ENCODE measurements around the gene SKI. TPM values are rescaled to one million over a fixed set of nuclear protein-coding genes. Genes with fewer than 3 reads are reported as not detected.
"Not testable (repeated sequence)": the region's sequence is repeated elsewhere in the genome, so short reads cannot be mapped to it uniquely, and the experiment has no call there.

SKI gene
- total and polyA plus RNA-seq, 2 experiments from 2014 or later, result 5.1 to 21.9 TPM

- H3K4me1 ChIP-seq (ENCODE audit: insufficient read depth), result peaks cover 20% of the 10 kb centered on the region
- no peaks in the 10 kb centered on the region for H3K36me3 ChIP-seq (replicated peaks; ENCODE audit: insufficient read depth, low read depth)
- H2AFZ ChIP-seq, result no peak overlapping the region
- 76% methylated on average over 13 of the region's 13 CpGs for WGBS (ENCODE audit: low lambda C conversion rate, missing lambda C conversion rate)
- no peaks in the 10 kb centered on the region for H3K9me3 ChIP-seq (ENCODE audit: low read depth)
- peaks cover 100% of the 10 kb centered on the region for H3K79me2 ChIP-seq
- no peaks in the 10 kb centered on the region for H3K9me2 ChIP-seq (replicated peaks; ENCODE audit: insufficient read depth)
- H3K27ac ChIP-seq, result peak overlapping the region; percentile 62
- no peaks in the 10 kb centered on the region for H3K27me3 ChIP-seq
- no peak for DNase-seq (ENCODE audit: low spot score)
- H4K20me1 ChIP-seq (ENCODE audit: insufficient read depth, poor library complexity, severe bottlenecking), result peaks cover 98% of the 10 kb centered on the region
- TF ChIP-seq CTCF (IDR thresholded peaks at IDR 0.05; ENCODE audit: poor library complexity) (no peak), EZH2 (IDR thresholded peaks at IDR 0.05; ENCODE audit: borderline replicate concordance) (no peak), EZH2phosphoT487 (IDR thresholded peaks at IDR 0.05; ENCODE audit: low read depth, severe bottlenecking, unreplicated experiment) (no peak)
- peak overlapping the region; percentile 54 for H3K4me2 ChIP-seq
- H3K4me3 ChIP-seq, result no peak overlapping the region
Measured at GRCh38 chr1:2258122-2258681, 30.1 kb downstream of the SKI start.

GRCh38 chr1:2258996-2259395, 30.9 kb downstream of the SKI start:
- no peak for DNase-seq (ENCODE audit: low spot score)
- Histone ChIP-seq H3K4me1 (ENCODE audit: insufficient read depth) (peaks cover 20% of the 10 kb centered on the region), H4K20me1 (ENCODE audit: insufficient read depth, poor library complexity, severe bottlenecking) (peaks cover 98% of the 10 kb centered on the region)

GRCh38 chr1:2259668-2260402, 31.7 kb downstream of the SKI start:
- Histone ChIP-seq H3K4me2 (no peak overlapping the region), H3K27ac (no peak overlapping the region), H3K36me3 (replicated peaks; ENCODE audit: insufficient read depth, low read depth) (no peaks in the 10 kb centered on the region), H3K9me3 (ENCODE audit: low read depth) (no peaks in the 10 kb centered on the region), H3K4me1 (ENCODE audit: insufficient read depth) (peaks cover 20% of the 10 kb centered on the region), H3K4me3 (no peak overlapping the region), H3K27me3 (no peaks in the 10 kb centered on the region), H2AFZ (no peak overlapping the region), H3K79me2 (peaks cover 100% of the 10 kb centered on the region), H4K20me1 (ENCODE audit: insufficient read depth, poor library complexity, severe bottlenecking) (peaks cover 98% of the 10 kb centered on the region), H3K9me2 (replicated peaks; ENCODE audit: insufficient read depth) (no peaks in the 10 kb centered on the region)
- DNase-seq (ENCODE audit: low spot score), result no peak
- TF ChIP-seq CTCF (IDR thresholded peaks at IDR 0.05; ENCODE audit: poor library complexity), result no peak
- WGBS (ENCODE audit: low lambda C conversion rate, missing lambda C conversion rate), result 93% methylated on average over 28 of the region's 28 CpGs

More at GRCh38 chr1:2258996-2259395, 30.9 kb downstream of the SKI start:
- Histone ChIP-seq H2AFZ (no peak overlapping the region), H3K27me3 (no peaks in the 10 kb centered on the region), H3K9me3 (ENCODE audit: low read depth) (no peaks in the 10 kb centered on the region), H3K36me3 (replicated peaks; ENCODE audit: insufficient read depth, low read depth) (no peaks in the 10 kb centered on the region), H3K4me2 (peak overlapping the region; percentile 27), H3K27ac (peak overlapping the region; percentile 62), H3K9me2 (replicated peaks; ENCODE audit: insufficient read depth) (no peaks in the 10 kb centered on the region), H3K4me3 (no peak overlapping the region), H3K79me2 (peaks cover 100% of the 10 kb centered on the region)
- no peak for TF ChIP-seq EZH2 (IDR thresholded peaks at IDR 0.05; ENCODE audit: borderline replicate concordance)
- WGBS (ENCODE audit: low lambda C conversion rate, missing lambda C conversion rate), result 92% methylated on average over 9 of the region's 9 CpGs

GRCh38 chr1:2260470-2260869, 32.4 kb downstream of the SKI start:
- not testable (repeated sequence) for H3K36me3 ChIP-seq (replicated peaks; ENCODE audit: insufficient read depth, low read depth); H3K27me3 ChIP-seq; DNase-seq (ENCODE audit: low spot score); H3K9me2 ChIP-seq (replicated peaks; ENCODE audit: insufficient read depth); H3K9me3 ChIP-seq (ENCODE audit: low read depth); H3K27ac ChIP-seq; H3K4me3 ChIP-seq; H3K4me2 ChIP-seq; H2AFZ ChIP-seq
- peaks cover 98% of the 10 kb centered on the region for H4K20me1 ChIP-seq (ENCODE audit: insufficient read depth, poor library complexity, severe bottlenecking)
- peaks cover 20% of the 10 kb centered on the region for H3K4me1 ChIP-seq (ENCODE audit: insufficient read depth)
- H3K79me2 ChIP-seq, result peaks cover 100% of the 10 kb centered on the region
- whole genome bisulfite sequencing (ENCODE audit: low lambda C conversion rate, missing lambda C conversion rate), result 88% methylated on average over 7 of the region's 7 CpGs
